ENCODE data around the gene ANKRD29.
A peak's percentile ranks its signal among the peaks of the same experiment; 100 is the strongest.
"Not testable (repeated sequence)": the region's sequence is repeated elsewhere in the genome, so short reads cannot be mapped to it uniquely, and the experiment has no call there.

ANKRD29 gene

DNA sequence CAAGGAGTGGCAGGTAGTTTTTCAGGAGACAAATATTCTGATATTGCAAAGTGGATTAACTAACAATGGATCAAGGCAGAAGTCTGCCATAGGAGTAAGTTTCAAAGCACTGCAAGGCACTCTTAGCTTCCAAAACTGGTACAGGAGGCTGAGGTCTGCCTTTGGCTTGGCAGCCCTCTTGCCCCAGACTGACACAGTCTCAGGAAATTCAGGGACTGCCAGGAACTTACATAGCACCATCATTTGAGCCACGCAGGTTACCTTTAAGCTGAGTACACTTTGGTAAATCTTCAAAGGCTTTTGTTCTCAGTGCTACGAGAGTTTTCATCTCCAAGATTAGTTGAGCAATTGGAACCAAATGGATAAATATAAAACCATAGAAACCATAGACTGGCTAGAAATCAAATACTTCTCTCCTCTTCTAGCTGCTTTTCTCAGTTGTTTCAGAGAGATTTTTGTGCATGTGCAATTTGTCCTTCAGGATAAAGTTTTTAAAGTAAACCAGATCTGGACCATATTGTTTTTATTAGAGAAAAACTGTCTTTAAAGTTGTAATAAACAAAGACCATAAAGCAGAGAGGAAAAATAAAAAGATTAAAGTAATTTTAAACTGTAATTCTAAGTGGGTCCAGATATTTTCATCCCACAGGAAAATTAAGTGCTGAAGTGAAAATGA, 18.8 kb downstream of the ANKRD29 start:
- no peak for DNase-seq

DNA sequence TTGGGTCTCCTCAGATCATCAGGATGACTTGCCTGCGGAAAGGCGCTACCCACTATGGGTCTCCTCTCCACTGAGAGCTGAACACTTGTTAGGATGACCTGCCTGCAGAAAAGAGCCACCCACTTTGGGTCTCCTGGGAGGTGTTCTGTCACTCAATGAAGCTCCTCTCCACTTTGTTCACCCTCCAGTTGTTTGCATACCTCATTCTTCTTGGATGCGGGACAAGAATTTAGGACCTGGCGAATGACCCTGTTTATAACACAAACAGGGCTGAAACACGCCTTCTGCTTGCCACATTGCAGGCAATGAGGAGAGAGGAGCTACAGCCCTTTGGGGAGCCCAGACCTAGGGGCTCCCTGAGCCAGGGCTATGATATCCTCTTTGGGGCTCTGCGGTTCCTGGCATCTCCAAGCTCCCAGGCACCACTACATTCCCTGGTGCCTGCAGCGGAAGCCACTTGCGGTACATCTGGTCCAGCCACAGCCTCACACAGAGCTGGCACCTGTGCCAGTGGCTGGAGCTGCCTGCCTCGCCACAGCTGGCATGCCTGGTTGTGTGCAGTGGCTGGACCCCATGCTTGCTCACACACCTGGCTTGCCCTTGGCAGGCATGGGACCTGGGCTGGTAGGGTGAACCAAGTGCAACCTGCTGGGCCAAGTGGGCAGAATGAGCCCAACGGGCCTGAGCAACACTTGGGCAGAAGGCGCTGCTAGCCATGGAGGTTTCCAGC, 20.6 kb downstream of the ANKRD29 start:
- DNase-seq: no peak

DNA sequence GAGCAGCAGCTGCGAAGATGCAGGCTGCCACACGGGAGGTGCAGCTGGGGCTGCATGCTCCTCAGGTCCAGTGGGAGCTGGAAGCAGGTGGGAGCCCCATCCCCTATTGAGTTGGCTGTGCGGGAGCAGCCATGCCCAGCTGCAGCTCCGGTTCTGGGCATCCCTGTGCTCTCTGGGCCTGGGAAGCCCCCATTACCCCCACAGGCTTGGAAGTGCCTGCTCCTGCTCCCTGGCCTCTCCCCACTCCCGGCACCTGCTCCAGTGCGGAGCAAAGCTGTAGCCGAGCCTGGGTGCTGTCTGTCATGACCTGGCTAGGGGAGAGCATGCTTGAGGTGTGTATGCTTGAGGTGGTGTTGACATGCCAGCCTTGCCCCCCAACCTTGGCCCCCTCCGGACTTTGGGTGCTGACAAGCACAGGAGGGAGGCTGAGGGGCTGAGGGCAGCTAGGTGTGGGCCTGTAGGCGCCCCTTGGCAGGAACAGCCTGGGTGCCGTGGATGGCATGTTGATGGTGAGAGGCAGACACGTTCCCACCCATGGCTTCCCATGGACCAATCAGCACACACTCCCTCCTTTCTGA, 21.5 kb downstream of the ANKRD29 start:
- DNase-seq: no peak

DNA sequence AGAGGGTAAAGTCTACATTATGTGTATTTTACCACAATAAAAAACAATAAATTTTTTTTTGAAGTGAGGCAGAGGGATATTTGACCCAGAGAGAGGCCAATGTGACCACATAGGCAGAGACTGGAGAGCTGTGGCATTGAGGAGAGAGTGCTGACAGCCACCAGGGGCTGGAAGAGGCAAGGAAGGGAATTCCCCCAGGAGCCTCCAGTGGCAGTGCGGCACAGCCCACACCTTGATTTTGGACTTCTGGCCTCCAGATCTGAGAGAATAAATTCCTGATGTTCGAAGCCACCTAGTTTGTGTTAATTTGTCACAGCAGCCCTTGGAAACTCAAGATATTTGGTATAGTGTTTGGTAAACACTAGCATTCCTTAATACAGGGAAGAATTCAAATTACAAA, 22.7 kb downstream of the ANKRD29 start:
- peak; percentile 25 for DNase-seq

DNA sequence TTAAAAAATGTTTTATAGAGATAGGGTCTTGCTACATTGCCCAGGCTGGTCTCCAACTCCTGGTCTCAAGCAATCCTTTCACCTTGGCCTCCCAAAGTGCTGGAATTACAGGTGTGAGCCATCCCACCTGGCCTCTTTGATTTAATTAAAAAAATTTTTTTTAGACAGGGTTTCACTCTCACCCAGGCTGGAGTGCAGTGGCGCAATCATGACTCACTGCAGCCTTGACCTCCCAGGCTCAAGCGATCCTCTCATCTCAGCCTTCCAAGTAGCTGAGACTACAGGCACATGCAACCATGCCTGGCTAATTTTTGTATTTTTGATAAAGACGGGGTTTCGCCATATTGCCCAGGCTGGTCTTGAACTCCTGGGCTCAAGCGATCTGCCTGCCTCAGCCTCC, 26.3 kb downstream of the ANKRD29 start:
- not testable (repeated sequence) for DNase-seq

DNA sequence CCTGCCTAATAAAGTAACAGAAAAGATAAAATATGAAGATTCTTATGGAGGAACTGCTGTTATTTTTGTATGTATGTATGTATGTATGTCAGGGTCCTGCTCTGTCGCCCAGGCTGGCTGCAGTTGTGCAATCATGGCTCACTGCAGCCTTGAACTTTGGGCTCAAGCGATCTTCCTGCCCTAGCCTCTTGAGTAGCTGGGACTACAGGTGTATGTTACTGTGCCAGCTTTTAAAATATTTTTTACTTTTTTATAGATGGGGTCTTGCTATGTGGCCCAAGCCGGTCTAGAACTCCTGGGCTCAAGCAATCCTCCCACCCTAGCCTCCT, 26.7 kb downstream of the ANKRD29 start:
- DNase-seq: no peak

DNA sequence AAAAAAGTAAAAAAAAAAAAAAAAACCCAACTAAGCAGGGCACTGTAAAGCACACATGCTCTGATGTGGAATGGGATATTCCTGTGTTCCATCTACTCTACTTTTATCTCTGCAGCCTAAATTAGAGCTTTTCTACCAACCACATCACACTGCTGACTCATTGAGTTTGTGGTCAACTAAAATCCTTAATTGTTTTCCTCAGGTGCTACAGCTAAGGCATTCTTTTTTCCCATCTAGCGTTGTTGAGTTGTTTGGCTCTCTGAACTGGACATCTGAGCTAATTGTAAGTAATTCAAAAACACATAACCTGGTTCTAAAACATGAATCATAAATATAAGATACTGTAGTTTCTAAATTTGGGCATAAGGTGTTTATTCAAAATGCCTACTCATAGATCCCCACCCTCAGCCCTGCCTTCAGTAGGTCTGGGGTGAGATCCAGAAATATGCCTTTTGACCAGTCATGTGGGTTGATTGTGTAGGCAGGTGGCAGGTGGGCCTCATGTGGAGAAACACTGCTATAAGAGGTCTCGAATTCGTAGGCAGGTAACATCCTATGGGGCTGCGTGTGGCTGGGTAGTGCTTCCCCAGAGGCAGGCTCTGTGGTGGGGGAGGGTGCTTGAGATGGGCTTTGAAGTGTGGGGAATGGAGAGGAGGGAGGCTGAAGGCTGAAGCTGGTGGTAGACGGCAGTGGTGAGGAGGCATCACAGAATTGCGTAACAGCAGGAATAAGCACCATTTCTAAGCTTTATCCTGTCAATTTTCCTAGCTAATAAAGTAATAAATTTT, 27.2 kb downstream of the ANKRD29 start:
- DNase-seq: peak; percentile 79

DNA sequence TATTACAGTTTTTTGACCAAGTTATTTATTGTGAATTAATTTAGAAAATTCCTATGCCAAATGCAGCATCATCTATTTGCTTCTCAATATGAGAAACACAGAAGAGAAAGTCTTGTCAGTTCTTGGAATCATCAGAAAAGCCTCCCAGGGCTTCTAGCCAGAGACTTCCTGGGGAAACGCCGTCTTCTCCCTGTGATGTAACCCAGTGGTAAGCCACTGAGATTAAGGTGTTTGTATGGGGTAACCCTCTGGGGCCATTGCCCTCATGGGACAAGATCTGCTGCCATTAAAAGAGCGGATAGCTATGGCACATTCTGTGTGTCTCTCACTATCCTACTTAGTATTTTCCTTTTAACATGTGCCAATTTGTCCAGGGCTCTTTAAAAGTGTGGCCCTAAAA, 28.0 kb downstream of the ANKRD29 start:
- DNase-seq: no peak

DNA sequence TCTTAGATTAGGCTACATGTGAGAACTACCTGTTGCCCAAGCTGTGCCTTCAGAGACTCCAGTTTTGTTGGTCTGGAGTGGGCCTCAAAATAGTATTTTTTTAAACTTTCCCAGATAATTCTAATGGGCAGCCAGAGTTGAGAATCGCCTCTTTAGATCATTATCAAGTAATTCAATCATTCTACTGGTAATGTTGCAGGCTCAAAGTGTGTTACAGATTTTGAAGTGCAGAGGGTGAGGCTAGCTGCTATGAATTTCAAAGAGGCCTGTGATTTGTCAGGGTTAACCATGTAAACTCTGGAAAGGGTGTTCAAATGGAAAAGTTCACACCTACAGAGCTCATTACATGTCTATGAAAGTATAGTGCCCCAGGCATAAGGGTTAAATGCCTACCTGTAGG, 30.1 kb downstream of the ANKRD29 start:
- peak; percentile 49 for DNase-seq

DNA sequence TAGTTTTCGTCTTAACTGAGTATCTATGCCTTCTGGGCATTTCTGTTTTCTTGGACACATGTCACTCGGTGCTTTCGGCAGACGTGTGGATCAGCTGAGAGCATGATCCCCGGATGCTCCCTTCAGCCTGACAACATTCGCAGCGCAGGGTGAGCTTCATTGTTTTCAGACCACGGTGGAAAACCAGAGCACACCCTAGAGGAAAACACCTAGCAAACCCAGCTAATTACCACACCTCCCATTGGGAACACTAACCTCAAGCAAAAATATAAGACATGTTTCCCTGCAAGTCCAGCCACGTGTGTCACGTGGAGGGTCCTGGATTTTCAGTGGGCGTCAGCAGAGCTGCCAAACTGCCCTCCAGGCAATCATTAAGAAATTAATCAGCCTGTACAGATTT, 31.0 kb downstream of the ANKRD29 start:
- peak; percentile 95 for DNase-seq

DNA sequence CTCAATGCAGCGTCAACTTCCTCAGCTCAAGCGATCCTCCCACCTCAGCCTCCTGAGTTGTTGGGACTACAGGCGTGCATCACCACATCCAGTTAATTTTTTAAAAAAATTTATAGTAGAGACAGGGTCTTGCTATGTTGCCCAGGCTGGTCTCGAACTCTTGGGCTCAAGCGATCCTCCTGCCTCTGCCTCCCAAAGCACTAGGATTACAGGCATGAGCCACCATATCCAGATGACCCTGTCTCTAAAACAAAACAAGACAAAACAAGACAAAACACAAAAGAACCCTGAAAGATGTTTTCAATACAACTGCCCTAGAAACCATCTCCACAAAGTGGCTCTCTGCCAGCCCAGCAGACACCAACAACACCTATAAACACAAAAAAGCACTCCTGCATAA, 31.4 kb downstream of the ANKRD29 start:
- no peak for DNase-seq

DNA sequence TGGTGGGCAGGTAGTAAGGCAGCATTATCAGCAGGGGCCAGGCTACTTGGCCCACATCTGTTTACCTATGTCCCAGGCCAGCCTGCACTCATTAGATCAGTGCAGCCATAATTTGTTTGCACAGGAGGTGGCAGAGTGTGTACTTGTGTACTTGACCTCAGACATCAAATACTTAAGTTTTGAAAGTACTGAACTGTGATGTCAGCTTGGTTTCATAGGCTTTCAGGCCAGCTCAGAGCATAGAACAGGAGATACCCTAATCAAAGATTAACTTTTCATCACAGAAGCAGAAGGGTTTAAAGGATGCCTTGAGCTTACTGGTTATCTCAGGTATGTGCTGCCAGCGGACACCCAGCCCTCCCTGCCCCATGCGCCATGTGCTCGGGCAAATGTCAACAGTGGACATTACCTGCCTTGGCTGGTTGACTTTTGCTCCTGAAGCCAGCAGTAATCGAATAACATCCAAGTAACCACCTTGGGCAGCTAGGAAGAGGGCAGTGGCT, 33.2 kb downstream of the ANKRD29 start:
- DNase-seq: peak; percentile 93

DNA sequence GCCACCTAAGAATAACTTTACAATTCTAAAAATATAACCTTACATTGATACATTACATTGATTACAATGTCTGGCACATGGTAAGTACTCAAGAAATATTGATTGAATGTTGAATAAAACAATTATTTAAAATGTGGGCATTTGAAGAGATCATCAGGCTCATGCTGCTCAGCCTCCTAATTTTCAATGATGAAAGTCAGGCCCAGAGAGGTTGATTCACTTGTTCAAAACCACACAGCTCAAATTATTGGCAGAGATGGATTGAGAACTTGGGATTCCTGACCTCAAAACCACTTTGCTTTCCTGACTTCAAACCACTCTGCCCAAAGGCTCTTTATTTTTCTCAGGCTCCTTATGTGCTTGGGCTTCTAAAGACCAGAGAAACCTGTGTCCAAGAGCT, 34.7 kb downstream of the ANKRD29 start:
- DNase-seq: no peak

DNA sequence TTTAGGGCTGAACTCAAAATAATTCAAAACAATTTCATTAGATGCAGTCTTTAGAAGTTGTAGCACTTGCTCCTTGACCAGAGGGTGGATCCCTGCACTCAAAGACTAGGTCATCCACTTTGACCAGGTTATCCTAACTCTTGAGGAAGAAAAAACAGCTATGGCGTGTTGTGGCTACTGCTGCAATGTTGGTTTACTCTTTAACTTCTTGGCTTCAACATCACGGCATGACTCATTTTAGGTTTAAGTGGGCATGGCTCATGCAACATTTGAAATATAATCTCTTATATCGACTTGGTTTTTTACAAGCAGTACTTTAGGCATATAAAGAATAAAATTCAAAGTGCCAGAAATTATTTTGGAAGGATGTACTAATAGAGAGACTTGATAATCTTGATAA, 35.4 kb downstream of the ANKRD29 start:
- DNase-seq: peak; percentile 50

DNA sequence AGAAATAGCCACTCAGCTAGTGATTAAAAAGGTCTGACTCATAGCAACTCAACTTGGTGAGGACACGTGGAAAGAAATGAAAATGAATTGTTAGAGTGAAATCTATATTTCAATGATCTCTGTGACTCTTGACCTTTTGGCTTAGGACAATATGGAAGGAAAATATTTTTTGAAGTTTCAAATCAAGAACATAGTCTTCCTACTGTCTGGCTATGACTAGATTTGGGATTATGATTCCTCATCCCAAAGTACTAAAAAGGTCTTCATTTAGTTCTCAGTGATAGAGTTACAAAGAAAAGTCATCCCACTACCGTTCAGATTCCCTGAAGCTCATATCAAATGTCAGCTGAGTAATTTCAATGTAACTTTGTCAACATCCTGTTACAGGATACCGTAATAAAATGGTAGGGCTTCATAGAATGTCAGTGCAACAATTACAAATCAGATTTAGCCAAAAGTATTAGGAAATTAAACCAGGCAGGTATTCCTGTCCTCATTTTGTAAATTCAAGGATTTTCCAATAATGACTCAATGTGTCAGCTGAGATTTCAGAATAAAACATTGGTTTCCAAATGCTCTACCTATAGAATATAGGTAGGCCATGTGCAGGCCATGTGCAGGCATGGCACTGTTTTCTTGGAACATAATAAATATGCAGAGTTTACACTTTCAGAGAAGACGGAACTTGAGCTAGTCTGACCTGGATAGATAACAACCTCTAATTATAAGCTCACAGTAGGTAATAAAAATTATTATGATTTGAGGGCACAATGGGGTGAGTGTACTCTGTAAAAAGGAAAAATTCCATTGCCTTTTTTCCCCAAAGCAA, 36.0 kb downstream of the ANKRD29 start:
- peak; percentile 59 for DNase-seq

DNA sequence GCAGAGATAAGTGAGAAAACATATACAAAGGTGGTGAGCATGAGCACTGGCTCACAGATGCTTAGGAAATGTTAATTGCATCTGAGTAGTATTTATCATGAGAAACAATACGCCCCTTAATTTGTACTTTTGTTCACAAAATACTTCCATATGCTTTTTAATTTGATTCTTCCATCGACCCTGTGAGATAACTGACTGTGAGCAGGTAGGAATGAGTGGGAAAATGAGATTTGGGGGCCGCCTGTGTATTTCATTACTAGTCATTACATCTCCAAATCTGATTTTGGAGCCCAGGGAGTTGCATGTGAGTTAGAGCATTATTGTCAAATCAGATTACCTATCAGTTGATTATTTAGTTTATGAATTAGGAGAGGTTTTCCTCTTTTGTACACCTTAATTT, 39.7 kb downstream of the ANKRD29 start:
- no peak for DNase-seq

DNA sequence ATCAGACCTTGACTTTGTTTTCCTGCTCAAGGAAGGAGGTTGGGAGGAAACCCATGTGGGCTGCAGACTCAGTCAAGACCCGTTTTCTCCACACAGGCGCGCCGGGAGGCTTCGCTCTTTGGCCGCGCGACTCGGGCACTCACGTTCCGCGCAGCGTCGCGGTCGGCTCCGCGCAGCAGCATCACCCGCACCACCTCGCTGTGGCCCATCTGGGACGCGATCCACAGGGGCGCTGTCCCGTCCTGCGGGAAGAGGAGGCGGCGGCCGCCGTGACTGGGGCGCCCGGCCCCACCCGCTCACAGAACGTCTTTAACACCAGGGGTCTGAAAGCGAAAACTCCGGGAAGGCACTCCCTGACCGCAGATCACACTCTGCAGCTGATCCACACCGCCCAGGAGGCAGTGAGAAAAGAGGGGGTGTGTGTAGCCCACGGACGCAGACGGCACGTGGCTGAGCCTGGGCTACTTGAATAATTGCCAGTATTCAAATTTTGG, 43.3 kb downstream of the ANKRD29 start:
- peak; percentile 78 for DNase-seq

DNA sequence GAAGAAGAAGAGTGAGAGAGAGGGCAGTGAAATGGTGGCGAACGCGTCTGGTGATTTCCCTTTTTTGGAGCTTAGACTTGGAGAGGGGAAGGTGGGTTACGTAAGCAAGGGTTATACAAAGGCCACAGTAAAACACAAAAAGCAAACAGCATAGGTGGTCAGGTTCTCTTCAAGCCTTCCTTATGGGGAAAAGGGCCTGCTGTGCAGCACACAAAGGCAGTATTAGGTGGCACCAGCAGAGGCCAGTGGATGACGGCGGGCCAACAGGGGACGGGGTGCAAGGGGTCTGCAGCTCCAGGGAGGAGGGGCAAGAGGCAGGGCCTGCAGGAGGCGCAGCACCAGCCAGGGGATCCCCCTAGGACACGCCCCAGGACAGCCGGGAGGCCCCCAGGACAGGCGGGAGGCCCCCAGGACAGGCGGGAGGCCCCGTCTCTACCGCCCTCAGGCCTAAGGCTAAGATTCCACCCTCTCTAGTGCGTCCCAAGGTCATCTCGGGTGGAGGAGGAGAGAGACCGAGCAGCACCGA, 43.8 kb downstream of the ANKRD29 start:
- DNase-seq: peak; percentile 56

DNA sequence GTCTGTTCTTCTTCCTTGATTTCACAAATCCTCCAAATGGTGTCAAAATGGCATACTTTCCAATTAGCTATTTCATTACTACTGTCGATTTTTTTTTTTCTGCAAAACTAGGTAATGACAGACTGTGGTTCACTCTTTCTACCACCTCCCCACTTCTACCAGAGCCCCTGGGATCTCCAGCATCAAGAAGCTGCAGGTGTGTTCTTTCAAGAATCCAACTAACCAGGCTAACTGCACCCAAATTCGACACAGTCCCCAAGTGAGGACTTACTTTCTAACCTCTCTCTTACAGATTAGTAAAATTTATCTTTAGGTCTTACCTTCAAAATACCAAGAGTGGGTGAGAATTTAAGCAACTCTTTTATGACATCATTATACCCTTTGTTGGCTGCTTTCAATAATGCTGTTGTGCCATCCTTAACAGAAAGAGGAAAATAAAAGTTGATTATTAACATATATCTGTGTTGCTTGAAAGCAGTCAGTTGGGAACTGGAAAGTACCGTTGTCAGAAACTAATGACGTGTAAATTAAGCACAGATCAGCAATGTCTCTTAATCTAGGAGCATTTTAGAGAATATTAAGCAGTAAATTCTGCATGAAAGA, 45.2 kb downstream of the ANKRD29 start:
- no peak for DNase-seq

DNA sequence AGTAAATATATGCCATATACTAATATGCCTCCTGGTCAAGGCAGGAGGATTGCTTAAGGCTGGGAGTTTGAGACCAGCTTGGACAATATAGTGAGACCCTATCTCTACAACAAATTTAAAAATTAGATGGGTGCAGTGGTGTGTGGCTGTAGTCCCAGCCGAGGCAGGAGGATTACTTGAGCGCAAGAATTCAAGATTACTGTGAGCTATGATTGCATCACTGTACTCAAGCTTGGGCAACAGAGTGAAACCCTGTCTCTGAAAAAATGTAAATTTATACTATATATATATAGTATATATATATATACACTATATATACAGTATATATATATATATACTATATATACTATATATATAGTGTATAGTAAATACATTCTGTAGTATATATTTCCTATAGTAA, 46.5 kb downstream of the ANKRD29 start:
- no peak for DNase-seq

DNA sequence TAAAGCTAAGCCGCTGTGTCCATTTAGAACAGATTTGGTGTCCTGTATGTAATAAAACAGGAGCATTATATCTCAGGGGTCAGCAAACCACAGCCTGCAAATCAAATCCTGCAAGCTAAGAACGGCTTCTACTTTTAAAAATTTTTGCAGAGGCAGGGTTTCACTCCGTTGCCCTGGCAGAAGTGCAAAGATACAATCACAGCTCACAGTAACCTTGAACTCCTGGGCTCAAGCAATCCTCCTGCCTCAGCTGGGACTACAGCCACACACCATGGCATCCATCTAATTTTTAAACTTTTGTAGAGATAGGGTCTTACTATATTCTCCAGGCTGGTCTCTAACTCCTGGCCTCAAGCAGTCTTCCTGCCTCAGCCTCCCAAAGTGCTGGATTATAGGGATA, 47.8 kb downstream of the ANKRD29 start:
- DNase-seq: no peak

DNA sequence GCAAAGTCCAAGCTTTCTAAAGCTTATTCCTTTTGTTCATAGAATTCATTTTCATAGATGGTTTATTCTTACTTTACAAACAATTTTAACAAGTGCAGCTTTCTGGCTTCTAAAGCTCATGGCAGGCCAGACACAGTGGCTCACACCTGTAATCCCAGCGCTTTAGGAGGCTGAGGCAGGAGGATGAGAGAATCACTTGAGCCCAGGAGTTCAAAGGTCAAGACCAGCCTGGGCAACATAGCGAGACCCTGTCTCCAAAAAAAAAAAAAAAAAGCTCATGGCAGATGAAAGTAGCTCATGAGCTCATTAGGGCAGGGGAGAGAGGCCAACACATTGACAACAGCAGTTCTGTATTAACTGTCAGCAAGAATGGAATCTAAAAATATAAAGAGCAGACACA, 48.3 kb downstream of the ANKRD29 start:
- no peak for DNase-seq
